GM12878 (cell line): Measurements from ENCODE around the gene LDLRAD4. TPM values are rescaled to one million over a fixed set of nuclear protein-coding genes. Genes with fewer than 3 reads are reported as not detected.

Source experiments
- ATAC-seq: fragments of 200-7000 bp; cut with Tn5 transposase; 3 replicates; pipeline ENCODE4 v1.9.1; 2020; ENCODE audit warnings: mild to moderate bottlenecking, moderate library complexity
- BruUV-seq: library from RNA; stranded (reverse); fragments of 400-500 nt; replicated peaks from 2 replicates; lab custom pipeline; 2021; lab: Mats Ljungman, UMichigan
- CTCF ChIA-PET: fragments of 300-600 bp; sonication (Branson Sonifier 250); formaldehyde crosslinking; extraction: SDS; loops from one replicate; lab custom pipeline; 2021; ENCODE audit warnings: inconsistent platforms; lab: Yijun Ruan, JAX
- POLR2A ChIA-PET: fragments of 350-600 bp; formaldehyde crosslinking; extraction: SDS; loops from one replicate; lab custom pipeline; 2021; ENCODE audit warnings: inconsistent platforms; lab: Charles Lee
- RAD21 ChIA-PET: fragments of 300-600 bp; sonication (Branson Sonifier 250); formaldehyde crosslinking; loops from one replicate; lab custom pipeline; 2023; ENCODE audit warnings: antibody characterized with exemption; ENCODE audit not compliant: unreplicated experiment; lab: Charles Lee
- SMC1A ChIA-PET: fragments of 300-600 bp; sonication (Branson Sonifier 250); formaldehyde crosslinking; loops from one replicate; lab custom pipeline; 2023; ENCODE audit not compliant: unreplicated experiment, uncharacterized antibody; lab: Charles Lee
- DNase-seq: peaks from one replicate; pipeline ENCODE4 v3.0.0-alpha.2; 2011; ENCODE audit warnings: low read depth, low spot score
- FAIRE-seq: peaks from 3 replicates; lab custom pipeline; 2011; peaks lifted over from hg19 to GRCh38; lab: Jason Lieb, UNC
- H2AFZ ChIP-seq: 2 replicates; pipeline ENCODE4 v1.6.0; 2011; ENCODE audit warnings: low read depth, low read length, control low read depth; ENCODE audit not compliant: control insufficient read depth
- H3K27ac ChIP-seq: 2 replicates; pipeline ENCODE4 v1.5.1; 2011; ENCODE audit warnings: control low read depth; ENCODE audit not compliant: control insufficient read depth, insufficient read depth
- H3K27me3 ChIP-seq, 2 experiments: replicated peaks in 1 of 2; 2 replicates each; pipeline versions ENCODE4 v1.6.0 to v1.6.1; 2011; ENCODE audit warnings: low read length in 1 of 2; ENCODE audit not compliant: control insufficient read depth in 2 of 2, insufficient read depth in 2 of 2
- H3K36me3 ChIP-seq, 2 experiments: 2 replicates each; pipeline ENCODE4 v1.5.1; 2011; ENCODE audit warnings: low read length in 1 of 2; ENCODE audit not compliant: control insufficient read depth in 2 of 2, insufficient read depth in 2 of 2
- H3K4me1 ChIP-seq: 2 replicates; pipeline ENCODE4 v1.6.1; 2011; ENCODE audit warnings: mild to moderate bottlenecking, low read length, moderate library complexity, mixed read lengths; ENCODE audit not compliant: control insufficient read depth, insufficient read depth
- H3K4me2 ChIP-seq: 2 replicates; pipeline ENCODE4 v1.6.0; 2011; ENCODE audit warnings: control low read depth; ENCODE audit not compliant: control insufficient read depth, insufficient read depth
- H3K4me3 ChIP-seq: fragments of 200-600 bp; sonication (generic); 2 replicates; pipeline ENCODE4 v1.5.1; 2016
- H3K79me2 ChIP-seq: 2 replicates; pipeline ENCODE4 v1.6.0; 2011; ENCODE audit warnings: low read length; ENCODE audit not compliant: control insufficient read depth, insufficient read depth
- H3K9ac ChIP-seq: 2 replicates; pipeline ENCODE4 v1.8.0; 2011; ENCODE audit warnings: low read length, control low read depth, mixed read lengths; ENCODE audit not compliant: control insufficient read depth, insufficient read depth
- H3K9me3 ChIP-seq: replicated peaks from 3 replicates; pipeline ENCODE4 v1.5.1; 2011; ENCODE audit warnings: mild to moderate bottlenecking, low read length; ENCODE audit not compliant: control insufficient read depth, insufficient read depth
- H4K20me1 ChIP-seq: 2 replicates; pipeline ENCODE4 v1.6.0; 2011; ENCODE audit not compliant: control insufficient read depth, insufficient read depth
- ASH2L ChIP-seq: fragments of 300-600, 200-600 bp; sonication (generic); IDR thresholded peaks from 2 replicates; pipeline ENCODE4 v1.6.1; 2017; ENCODE audit warnings: low read depth, mild to moderate bottlenecking, borderline replicate concordance
- BACH1 ChIP-seq: fragments of 450-650 bp; IDR thresholded peaks from 2 replicates; pipeline ENCODE4 v1.6.1; 2017; ENCODE audit warnings: mild to moderate bottlenecking, borderline replicate concordance
- ETV6 ChIP-seq, 2 experiments: fragments of 450-650 bp in 1 of 2; IDR thresholded peaks in 1 of 2; conservative IDR thresholded peaks in 1 of 2; 2 replicates each; pipeline ENCODE4 v1.6.1; 2014; ENCODE audit warnings: antibody characterized with exemption in 1 of 2, borderline replicate concordance in 1 of 2, low read depth in 1 of 2, mild to moderate bottlenecking in 1 of 2, moderate library complexity in 1 of 2
- GABPA ChIP-seq: IDR thresholded peaks from 2 replicates; pipeline ENCODE4 v1.6.1; 2014; ENCODE audit warnings: antibody characterized with exemption, low read depth, mild to moderate bottlenecking, inconsistent platforms
- MXI1 ChIP-seq: fragments of 150-350 bp; IDR thresholded peaks from 2 replicates; pipeline ENCODE4 v1.6.1; 2011; ENCODE audit warnings: low read depth, mild to moderate bottlenecking, inconsistent platforms, low read length, improper control_type of control experiment
- PAX5 ChIP-seq: IDR thresholded peaks from 2 replicates; pipeline ENCODE4 v1.6.1; 2011; ENCODE audit warnings: low read depth, low read length, borderline replicate concordance
- RUNX3 ChIP-seq: IDR thresholded peaks from 2 replicates; pipeline ENCODE4 v1.6.1; 2012; ENCODE audit warnings: low read length, inconsistent platforms
- SREBF2 ChIP-seq: IDR thresholded peaks from 2 replicates; pipeline ENCODE4 v1.6.1; 2012; ENCODE audit warnings: mild to moderate bottlenecking, low read length
- SRF ChIP-seq, 2 experiments: IDR thresholded peaks; 2 replicates each; pipeline ENCODE4 v1.6.1; 2011; ENCODE audit warnings: low read depth in 2 of 2, low read length in 2 of 2, mild to moderate bottlenecking in 1 of 2, moderate library complexity in 1 of 2
- ZNF207 ChIP-seq: fragments of 450-650 bp; IDR thresholded peaks from 2 replicates; pipeline ENCODE4 v1.6.1; 2014; ENCODE audit warnings: antibody characterized with exemption, mild to moderate bottlenecking, borderline replicate concordance
- ZNF274 ChIP-seq: IDR thresholded peaks from one replicate; pipeline ENCODE4 v1.8.0; 2011; ENCODE audit not compliant: insufficient read length, insufficient read depth
- ZNF384 ChIP-seq: IDR thresholded peaks from 2 replicates; pipeline ENCODE4 v1.6.1; 2012; ENCODE audit warnings: low read depth, mild to moderate bottlenecking, low read length, improper control_type of control experiment, borderline replicate concordance
- WGBS: methylation state at CpG from one replicate; pipeline ENCODE4 v1.1.6; 2016; ENCODE audit warnings: low lambda C conversion rate; ENCODE audit not compliant: insufficient replicate concordance, insufficient coverage; ENCODE audit errors: missing lambda C conversion rate; 5-methylcytosine and 5-hydroxymethylcytosine counted together
- in situ Hi-C: fragments of 300-500 bp; cut with MboI; formaldehyde crosslinking; loops from 9 replicates; pipeline ENCODE4 v1.14.3; 2018; ENCODE audit warnings: mixed read lengths
- intact Hi-C: fragments of 100-400 bp; cut with micrococcal nuclease; formaldehyde crosslinking; loops from one replicate; pipeline ENCODE4 v1.14.2; 2022; ENCODE audit not compliant: unreplicated experiment
- polyA plus RNA-seq, 11 experiments: library from polyadenylated mRNA; depleted of rRNA in 4 of 11; unstranded in 6 of 11; stranded (reverse) in 5 of 11; fragments of >200 nt; fragmentation: Nextera tagmentation in 4 of 11; fragmentation: Illumina TruSeq in 1 of 11; extraction: Ambion mirVana in 4 of 11; extraction: Trizol in 1 of 11; gene quantifications; 1 replicate in 1 of 11; 2 replicates in 10 of 11; pipeline versions ENCODE4 v1.2.1 to v1.2.3, GENCODE V29; 2011 to 2016; ENCODE audit warnings: inconsistent platforms in 2 of 11, missing spikeins in 2 of 11, low read depth in 1 of 11
- total RNA-seq, 4 experiments: library from RNA; depleted of rRNA in 3 of 4; stranded (reverse); fragments of >200 nt in 3 of 4; fragmentation: Illumina TruSeq in 1 of 4; extraction: Trizol in 1 of 4; gene quantifications; 2 replicates each; pipeline versions ENCODE4 v1.2.1 to v1.2.3, GENCODE V29; 2013 to 2021
- TF ChIP-seq, protein P1 (sequence below): fragments of 150-350 bp; IDR thresholded peaks from 2 replicates; pipeline ENCODE4 v1.6.1; 2014; ENCODE audit warnings: mild to moderate bottlenecking, low read depth, low read length
- TF ChIP-seq, protein P2 (sequence below): fragments of 450-650 bp; IDR thresholded peaks from 2 replicates; pipeline ENCODE4 v1.6.1; 2017; ENCODE audit warnings: mild to moderate bottlenecking
- TF ChIP-seq, protein P3 (sequence below): fragments of 450-650 bp; formaldehyde crosslinking; IDR thresholded peaks from 2 replicates; pipeline ENCODE4 v1.4.0; 2020; ENCODE audit warnings: mild to moderate bottlenecking, moderate library complexity
- TF ChIP-seq, protein P4 (sequence below): fragments of 450-650 bp; IDR thresholded peaks from 2 replicates; pipeline ENCODE4 v1.6.1; 2014; ENCODE audit warnings: mild to moderate bottlenecking

Gene LDLRAD4
- total and polyA plus RNA-seq, 10 of the 15 experiments (the other 5 are each of a cell fraction or from before 2014, with no cell fraction given) = 2.7 to 16.8 (median 11.2) TPM

DNA sequence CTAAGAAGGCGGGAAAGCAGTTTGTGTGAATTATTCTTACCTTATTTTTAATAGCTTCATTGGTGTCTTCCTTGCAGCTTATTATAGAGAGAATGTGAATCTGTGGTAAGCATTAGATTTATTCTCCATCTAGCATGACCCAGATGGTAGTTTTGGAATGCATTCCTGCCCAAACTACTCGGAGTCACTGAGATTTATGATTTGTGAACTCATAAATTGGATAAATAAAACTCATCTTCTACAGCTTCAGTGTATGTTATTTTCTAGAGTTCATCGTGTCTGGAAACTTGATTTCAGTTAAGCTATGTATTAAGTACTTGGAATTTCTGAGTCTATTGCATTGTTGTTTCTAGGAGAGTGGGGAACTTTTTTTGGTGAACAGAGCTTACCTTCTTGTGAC lies 337.3 kb downstream of the LDLRAD4 start:
- Histone ChIP-seq H3K79me2 (no peaks in the 10 kb centered on the region), H4K20me1 (no peaks in the 10 kb centered on the region), H3K36me3 (no peaks in the 10 kb centered on the region), H2AFZ (no peak overlapping the region), H3K9ac (no peak overlapping the region), H3K27ac (no peak overlapping the region), H3K27me3 (no peaks in the 10 kb centered on the region; a peak in 1 of 4 replicates), H3K9me3 (no peaks in the 10 kb centered on the region), H3K4me1 (peaks cover 4% of the 10 kb centered on the region), H3K4me3 (no peak overlapping the region), H3K4me2 (no peak overlapping the region)
- no peak for FAIRE-seq
- POLR2A ChIA-PET = interaction anchor here (0.9 to 1.2 kb wide), 3 partner anchors 31 to 123 kb away, joined by 3 read pairs; no protein-coding TSS in a partner anchor
- WGBS = 36% methylated on average over 3 of the region's 3 CpGs
- CTCF ChIA-PET = interaction anchor here (0.6 to 9.5 kb wide), 7 partner anchors 30 to 1368 kb away, joined by 3 to 337 read pairs (median 6); partner anchors contain the start of genes FAM210A and RNMT
- in situ Hi-C loops (loop anchor here (5.0 kb wide), 2 partner anchors 166 to 256 kb away; no protein-coding TSS in a partner anchor), intact Hi-C loops (loop anchor here (5.0 kb wide), 1 partner anchor 256 kb away; no protein-coding TSS in a partner anchor)
- no peak for ATAC-seq
- RAD21 ChIA-PET = interaction anchor here (0.7 to 9.6 kb wide), 7 partner anchors 13 to 340 kb away, joined by 3 to 337 read pairs (median 5); no protein-coding TSS in a partner anchor
- BruUV-seq = no TSS peak
- SMC1A ChIA-PET = interaction anchor here (0.7 to 9.6 kb wide), 8 partner anchors 9 to 342 kb away, joined by 3 to 372 read pairs (median 5); no protein-coding TSS in a partner anchor
- DNase-seq = no peak
- no peak for TF ChIP-seq BACH1
- TF ChIP-seq PAX5 = no peak
- TF ChIP-seq, protein P1, sequence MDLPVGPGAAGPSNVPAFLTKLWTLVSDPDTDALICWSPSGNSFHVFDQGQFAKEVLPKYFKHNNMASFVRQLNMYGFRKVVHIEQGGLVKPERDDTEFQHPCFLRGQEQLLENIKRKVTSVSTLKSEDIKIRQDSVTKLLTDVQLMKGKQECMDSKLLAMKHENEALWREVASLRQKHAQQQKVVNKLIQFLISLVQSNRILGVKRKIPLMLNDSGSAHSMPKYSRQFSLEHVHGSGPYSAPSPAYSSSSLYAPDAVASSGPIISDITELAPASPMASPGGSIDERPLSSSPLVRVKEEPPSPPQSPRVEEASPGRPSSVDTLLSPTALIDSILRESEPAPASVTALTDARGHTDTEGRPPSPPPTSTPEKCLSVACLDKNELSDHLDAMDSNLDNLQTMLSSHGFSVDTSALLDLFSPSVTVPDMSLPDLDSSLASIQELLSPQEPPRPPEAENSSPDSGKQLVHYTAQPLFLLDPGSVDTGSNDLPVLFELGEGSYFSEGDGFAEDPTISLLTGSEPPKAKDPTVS = no peak
- TF ChIP-seq ETV6 (conservative IDR thresholded peaks at IDR 0.05 in 1 of 2, IDR thresholded peaks at IDR 0.05 in 1 of 2; ENCODE audit: borderline replicate concordance in 1 of 2, low read depth in 1 of 2) = no peak
- TF ChIP-seq ASH2L = no peak
- TF ChIP-seq, protein P2, sequence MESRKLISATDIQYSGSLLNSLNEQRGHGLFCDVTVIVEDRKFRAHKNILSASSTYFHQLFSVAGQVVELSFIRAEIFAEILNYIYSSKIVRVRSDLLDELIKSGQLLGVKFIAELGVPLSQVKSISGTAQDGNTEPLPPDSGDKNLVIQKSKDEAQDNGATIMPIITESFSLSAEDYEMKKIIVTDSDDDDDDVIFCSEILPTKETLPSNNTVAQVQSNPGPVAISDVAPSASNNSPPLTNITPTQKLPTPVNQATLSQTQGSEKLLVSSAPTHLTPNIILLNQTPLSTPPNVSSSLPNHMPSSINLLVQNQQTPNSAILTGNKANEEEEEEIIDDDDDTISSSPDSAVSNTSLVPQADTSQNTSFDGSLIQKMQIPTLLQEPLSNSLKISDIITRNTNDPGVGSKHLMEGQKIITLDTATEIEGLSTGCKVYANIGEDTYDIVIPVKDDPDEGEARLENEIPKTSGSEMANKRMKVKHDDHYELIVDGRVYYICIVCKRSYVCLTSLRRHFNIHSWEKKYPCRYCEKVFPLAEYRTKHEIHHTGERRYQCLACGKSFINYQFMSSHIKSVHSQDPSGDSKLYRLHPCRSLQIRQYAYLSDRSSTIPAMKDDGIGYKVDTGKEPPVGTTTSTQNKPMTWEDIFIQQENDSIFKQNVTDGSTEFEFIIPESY = no peak
- no peak for TF ChIP-seq ZNF384
- no peak for TF ChIP-seq MXI1
- TF ChIP-seq SRF (IDR thresholded peaks at IDR 0.05; ENCODE audit: low read depth in 2 of 2, low read length in 2 of 2) = no peak
- TF ChIP-seq ZNF207 = no peak
- TF ChIP-seq, protein P3, sequence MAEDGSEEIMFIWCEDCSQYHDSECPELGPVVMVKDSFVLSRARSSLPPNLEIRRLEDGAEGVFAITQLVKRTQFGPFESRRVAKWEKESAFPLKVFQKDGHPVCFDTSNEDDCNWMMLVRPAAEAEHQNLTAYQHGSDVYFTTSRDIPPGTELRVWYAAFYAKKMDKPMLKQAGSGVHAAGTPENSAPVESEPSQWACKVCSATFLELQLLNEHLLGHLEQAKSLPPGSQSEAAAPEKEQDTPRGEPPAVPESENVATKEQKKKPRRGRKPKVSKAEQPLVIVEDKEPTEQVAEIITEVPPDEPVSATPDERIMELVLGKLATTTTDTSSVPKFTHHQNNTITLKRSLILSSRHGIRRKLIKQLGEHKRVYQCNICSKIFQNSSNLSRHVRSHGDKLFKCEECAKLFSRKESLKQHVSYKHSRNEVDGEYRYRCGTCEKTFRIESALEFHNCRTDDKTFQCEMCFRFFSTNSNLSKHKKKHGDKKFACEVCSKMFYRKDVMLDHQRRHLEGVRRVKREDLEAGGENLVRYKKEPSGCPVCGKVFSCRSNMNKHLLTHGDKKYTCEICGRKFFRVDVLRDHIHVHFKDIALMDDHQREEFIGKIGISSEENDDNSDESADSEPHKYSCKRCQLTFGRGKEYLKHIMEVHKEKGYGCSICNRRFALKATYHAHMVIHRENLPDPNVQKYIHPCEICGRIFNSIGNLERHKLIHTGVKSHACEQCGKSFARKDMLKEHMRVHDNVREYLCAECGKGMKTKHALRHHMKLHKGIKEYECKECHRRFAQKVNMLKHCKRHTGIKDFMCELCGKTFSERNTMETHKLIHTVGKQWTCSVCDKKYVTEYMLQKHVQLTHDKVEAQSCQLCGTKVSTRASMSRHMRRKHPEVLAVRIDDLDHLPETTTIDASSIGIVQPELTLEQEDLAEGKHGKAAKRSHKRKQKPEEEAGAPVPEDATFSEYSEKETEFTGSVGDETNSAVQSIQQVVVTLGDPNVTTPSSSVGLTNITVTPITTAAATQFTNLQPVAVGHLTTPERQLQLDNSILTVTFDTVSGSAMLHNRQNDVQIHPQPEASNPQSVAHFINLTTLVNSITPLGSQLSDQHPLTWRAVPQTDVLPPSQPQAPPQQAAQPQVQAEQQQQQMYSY (CRISPR knock-in tag) = no peak
- TF ChIP-seq SREBF2 = no peak
- no peak for TF ChIP-seq RUNX3
- TF ChIP-seq ZNF274 = no peak
- TF ChIP-seq GABPA = no peak
- TF ChIP-seq, protein P4, sequence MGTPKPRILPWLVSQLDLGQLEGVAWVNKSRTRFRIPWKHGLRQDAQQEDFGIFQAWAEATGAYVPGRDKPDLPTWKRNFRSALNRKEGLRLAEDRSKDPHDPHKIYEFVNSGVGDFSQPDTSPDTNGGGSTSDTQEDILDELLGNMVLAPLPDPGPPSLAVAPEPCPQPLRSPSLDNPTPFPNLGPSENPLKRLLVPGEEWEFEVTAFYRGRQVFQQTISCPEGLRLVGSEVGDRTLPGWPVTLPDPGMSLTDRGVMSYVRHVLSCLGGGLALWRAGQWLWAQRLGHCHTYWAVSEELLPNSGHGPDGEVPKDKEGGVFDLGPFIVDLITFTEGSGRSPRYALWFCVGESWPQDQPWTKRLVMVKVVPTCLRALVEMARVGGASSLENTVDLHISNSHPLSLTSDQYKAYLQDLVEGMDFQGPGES = no peak
